HG03196 (cell line): ENCODE results near the gene ARRB1.
"Not testable (repeated sequence)": the region's sequence is repeated elsewhere in the genome, so short reads cannot be mapped to it uniquely, and the experiment has no call there.

Experiments used
- ATAC-seq: cut with Tn5 transposase; IDR thresholded peaks from one replicate; pipeline ENCODE4 v1.9.1; 2021; ENCODE audit not compliant: unreplicated experiment

The ARRB1 gene

GRCh38 chr11:75351541-75351790, at the start of gene ARRB1:
ARRB1 (minus strand) TSS chr11:75351661; CDS start chr11:75351607, 54 bp downstream.
- ATAC-seq, result no peak

GRCh38 chr11:75400146-75400865, 48.8 kb upstream of the ARRB1 start:
- ATAC-seq, result no peak

- peak; percentile 94 for ATAC-seq
Measured at GRCh38 chr11:75399344-75400145, 48.1 kb upstream of the ARRB1 start, which contains the start of gene RPS3. RPS3 (plus strand) TSS chr11:75399518; CDS start chr11:75399548, 30 bp downstream.

GRCh38 chr11:75398906-75399305, 47.4 kb upstream of the ARRB1 start:
- no peak for ATAC-seq

GRCh38 chr11:75394085-75394840, 42.8 kb upstream of the ARRB1 start:
- ATAC-seq, result no peak

GRCh38 chr11:75389925-75390324, 38.5 kb upstream of the ARRB1 start:
- no peak for ATAC-seq

GRCh38 chr11:75389276-75389605, 37.8 kb upstream of the ARRB1 start:
- no peak for ATAC-seq

- ATAC-seq, result no peak
Measured at GRCh38 chr11:75388386-75389275, 37.2 kb upstream of the ARRB1 start.

- ATAC-seq, result no peak
Measured at GRCh38 chr11:75387736-75388294, 36.4 kb upstream of the ARRB1 start.

- ATAC-seq, result no peak
Measured at GRCh38 chr11:75386942-75387630, 35.6 kb upstream of the ARRB1 start.

GRCh38 chr11:75384438-75385080, 33.1 kb upstream of the ARRB1 start:
- no peak for ATAC-seq

GRCh38 chr11:75383246-75383645, 31.8 kb upstream of the ARRB1 start:
- no peak for ATAC-seq

- no peak for ATAC-seq
Measured at GRCh38 chr11:75380716-75381420, 29.4 kb upstream of the ARRB1 start.

GRCh38 chr11:75380245-75380644, 28.8 kb upstream of the ARRB1 start:
- no peak for ATAC-seq

- not testable (repeated sequence) for ATAC-seq
Measured at GRCh38 chr11:75378776-75379175, 27.3 kb upstream of the ARRB1 start.

- no peak for ATAC-seq
Measured at GRCh38 chr11:75376175-75376574, 24.7 kb upstream of the ARRB1 start.

GRCh38 chr11:75375626-75376025, 24.2 kb upstream of the ARRB1 start:
- no peak for ATAC-seq

- no peak for ATAC-seq
Measured at GRCh38 chr11:75374646-75375045, 23.2 kb upstream of the ARRB1 start.

- no peak for ATAC-seq
Measured at GRCh38 chr11:75373201-75373600, 21.7 kb upstream of the ARRB1 start.
